HCT116 (cell line): ENCODE measurements around the gene PPP1R14C. TPM values are rescaled to one million over a fixed set of nuclear protein-coding genes. Genes with fewer than 3 reads are reported as not detected.

ENCODE experiments used
- ATAC-seq: fragments of 200-7000 bp; cut with Tn5 transposase; 2 replicates; pipeline ENCODE4 v1.9.1; 2020; ENCODE audit warnings: mild to moderate bottlenecking, moderate library complexity
- BruUV-seq: library from RNA; stranded (reverse); fragments of 400-500 nt; replicated peaks from 2 replicates; lab custom pipeline; 2021; lab: Mats Ljungman, UMichigan
- CTCF ChIA-PET: fragments of 300-600 bp; sonication (Branson Sonifier 250); formaldehyde crosslinking; loops from one replicate; lab custom pipeline; 2021; ENCODE audit warnings: antibody characterized with exemption; lab: Charles Lee
- POLR2A ChIA-PET: fragments of 300-600, 350-600 bp; sonication (Branson Sonifier 250); formaldehyde crosslinking; loops from one replicate; lab custom pipeline; 2021; ENCODE audit warnings: antibody characterized with exemption; lab: Charles Lee
- RAD21 ChIA-PET, 2 experiments: fragments of 300-600 bp; sonication (Branson Sonifier 250); formaldehyde crosslinking; loops; one replicate each; lab custom pipeline; 2023; ENCODE audit warnings: low total read pairs in 2 of 2; ENCODE audit not compliant: uncharacterized antibody in 2 of 2, unreplicated experiment in 2 of 2, low non-redundant PET in 1 of 2; lab: Charles Lee
- DNase-seq: peaks from one replicate; pipeline ENCODE4 v3.0.0-alpha.2; 2010; ENCODE audit warnings: low read depth, low spot score
- H2AFZ ChIP-seq: fragments of 200-600 bp; shearing (Covaris generic), sonication (generic); 2 replicates; pipeline ENCODE4 v1.6.1; 2017; ENCODE audit warnings: low read depth, mixed run types, mixed read lengths, antibody characterized with exemption, low read length; ENCODE audit not compliant: poor library complexity, severe bottlenecking
- H3K27ac ChIP-seq: 2 replicates; pipeline ENCODE4 v1.5.1; 2012; ENCODE audit warnings: low read depth, low read length
- H3K27me3 ChIP-seq: fragments of 200-600 bp; sonication (generic); 2 replicates; pipeline ENCODE4 v1.6.1; 2016; ENCODE audit warnings: mixed run types, low read length, mixed read lengths; ENCODE audit not compliant: insufficient read depth
- H3K36me3 ChIP-seq, 2 experiments: fragments of 200-500 bp in 1 of 2; fragments of 200-600 bp in 1 of 2; sonication (Bioruptor generic) in 1 of 2; sonication (generic) in 1 of 2; 2 replicates each; pipeline versions ENCODE4 v1.5.1 to v1.6.1; 2014 to 2016; ENCODE audit warnings: low read length in 2 of 2, inconsistent platforms in 1 of 2, mixed read lengths in 1 of 2, mixed run types in 1 of 2; ENCODE audit not compliant: insufficient read depth in 2 of 2, control insufficient read depth in 1 of 2
- H3K4me1 ChIP-seq, 2 experiments: fragments of 200-600 bp in 1 of 2; sonication (generic) in 1 of 2; 2 replicates each; pipeline versions ENCODE4 v1.5.1 to v1.6.1; 2012 to 2017; ENCODE audit warnings: low read length in 2 of 2, inconsistent platforms in 1 of 2, mild to moderate bottlenecking in 1 of 2, mixed read lengths in 1 of 2, mixed run types in 1 of 2, moderate library complexity in 1 of 2; ENCODE audit not compliant: insufficient read depth in 2 of 2, control insufficient read depth in 1 of 2
- H3K4me2 ChIP-seq: fragments of 200-600 bp; sonication (generic); 2 replicates; pipeline ENCODE4 v1.6.1; 2017; ENCODE audit warnings: mixed run types, low read length, mixed read lengths
- H3K4me3 ChIP-seq, 2 experiments: fragments of 200-600 bp in 1 of 2; sonication (generic) in 1 of 2; replicated peaks in 1 of 2; 2 replicates each; pipeline ENCODE4 v1.5.1; 2011 to 2016; ENCODE audit warnings: low read length in 2 of 2, control low read depth in 1 of 2, low read depth in 1 of 2, mild to moderate bottlenecking in 1 of 2, mixed read lengths in 1 of 2, mixed run types in 1 of 2
- H3K79me2 ChIP-seq: fragments of 200-600 bp; sonication (generic); 2 replicates; pipeline ENCODE4 v1.6.1; 2017; ENCODE audit warnings: mild to moderate bottlenecking, mixed run types, low read length, moderate library complexity, mixed read lengths; ENCODE audit not compliant: insufficient read depth
- H3K9ac ChIP-seq: fragments of 200-600 bp; sonication (generic); 2 replicates; pipeline ENCODE4 v1.6.1; 2016; ENCODE audit warnings: low read length, mixed read lengths
- H3K9me2 ChIP-seq: fragments of 200-600 bp; sonication (generic), shearing (Covaris generic); 2 replicates; pipeline ENCODE4 v1.6.1; 2017; ENCODE audit warnings: mixed run types, mild to moderate bottlenecking, moderate library complexity; ENCODE audit not compliant: insufficient read depth
- H3K9me3 ChIP-seq, 2 experiments: fragments of 200-500 bp in 1 of 2; fragments of 200-600 bp in 1 of 2; sonication (Bioruptor generic) in 1 of 2; sonication (generic) in 1 of 2; 2 replicates each; pipeline ENCODE4 v1.6.1; 2014 to 2017; ENCODE audit warnings: low read length in 2 of 2, mixed read lengths in 2 of 2, inconsistent platforms in 1 of 2, low read depth in 1 of 2, mild to moderate bottlenecking in 1 of 2, mixed run types in 1 of 2, moderate library complexity in 1 of 2; ENCODE audit not compliant: control insufficient read depth in 1 of 2, insufficient read depth in 1 of 2
- H4K20me1 ChIP-seq: fragments of 200-600 bp; sonication (generic), shearing (Covaris generic); 2 replicates; pipeline ENCODE4 v1.6.1; 2017; ENCODE audit warnings: mixed run types, mild to moderate bottlenecking, moderate library complexity; ENCODE audit not compliant: insufficient read depth
- ATF3 ChIP-seq: IDR thresholded peaks from 2 replicates; pipeline ENCODE4 v1.6.1; 2012
- CBX3 ChIP-seq: IDR thresholded peaks from 2 replicates; pipeline ENCODE4 v1.6.1; 2012; ENCODE audit warnings: low read depth
- CEBPB ChIP-seq: IDR thresholded peaks from 2 replicates; pipeline ENCODE4 v1.6.1; 2012; ENCODE audit warnings: low read depth
- CTCF ChIP-seq, 3 experiments: fragments of 200-600 bp in 1 of 3; sonication (generic) in 1 of 3; IDR thresholded peaks in 2 of 3; conservative IDR thresholded peaks in 1 of 3; 2 replicates each; pipeline ENCODE4 v1.5.1; 2012 to 2017; ENCODE audit warnings: low read depth in 2 of 3, low read length in 2 of 3, antibody characterized with exemption in 1 of 3, borderline replicate concordance in 1 of 3, control low read depth in 1 of 3, mild to moderate bottlenecking in 1 of 3, mixed read lengths in 1 of 3, mixed run types in 1 of 3, moderate library complexity in 1 of 3; ENCODE audit not compliant: insufficient read depth in 1 of 3
- EGR1 ChIP-seq: IDR thresholded peaks from 2 replicates; pipeline ENCODE4 v1.6.1; 2012; ENCODE audit warnings: low read depth
- JUND ChIP-seq: IDR thresholded peaks from 2 replicates; pipeline ENCODE4 v1.6.1; 2012
- MAX ChIP-seq: IDR thresholded peaks from 2 replicates; pipeline ENCODE4 v1.6.1; 2012
- POLR2A ChIP-seq: IDR thresholded peaks from 2 replicates; pipeline ENCODE4 v1.7.0; 2011; ENCODE audit warnings: borderline replicate concordance; ENCODE audit not compliant: insufficient read depth, insufficient read length; ENCODE audit errors: extremely low read depth
- POLR2AphosphoS5 ChIP-seq: IDR thresholded peaks from 2 replicates; pipeline ENCODE4 v1.6.1; 2011; ENCODE audit warnings: mild to moderate bottlenecking, low read depth, low read length, moderate library complexity
- SP1 ChIP-seq: IDR thresholded peaks from 2 replicates; pipeline ENCODE4 v1.6.1; 2012; ENCODE audit warnings: low read depth
- SRF ChIP-seq: IDR thresholded peaks from 2 replicates; pipeline ENCODE4 v1.6.1; 2012; ENCODE audit warnings: low read depth
- YY1 ChIP-seq: IDR thresholded peaks from 2 replicates; pipeline ENCODE4 v1.6.1; 2011; ENCODE audit warnings: low read length, low read depth, moderate library complexity, mild to moderate bottlenecking; ENCODE audit not compliant: insufficient replicate concordance; ENCODE audit errors: extremely low read depth
- ZBTB33 ChIP-seq: IDR thresholded peaks from 2 replicates; pipeline ENCODE4 v1.6.1; 2011; ENCODE audit warnings: mild to moderate bottlenecking, low read length, moderate library complexity; ENCODE audit not compliant: insufficient replicate concordance; ENCODE audit errors: extremely low read depth
- ZFX ChIP-seq: fragments of 450-650 bp; IDR thresholded peaks from 2 replicates; pipeline ENCODE4 v1.6.1; 2017
- ZNF274 ChIP-seq: fragments of 200-500 bp; sonication (Bioruptor generic); IDR thresholded peaks from 2 replicates; pipeline ENCODE4 v1.6.1; 2014; ENCODE audit warnings: mild to moderate bottlenecking, low read depth, low read length, inconsistent platforms
- intact Hi-C: fragments of 100-400 bp; cut with micrococcal nuclease; formaldehyde crosslinking; loops from 2 replicates; pipeline ENCODE4 v1.10.0; 2022
- total RNA-seq: library from RNA; stranded (reverse); gene quantifications from one replicate; pipeline ENCODE4 v1.2.1, GENCODE V29; 2021; ENCODE audit not compliant: unreplicated experiment

The PPP1R14C gene
- total RNA-seq, 1 experiment from 2014 or later: 7.8 TPM

GRCh38 chr6:150247803-150248202, 105.0 kb downstream of the PPP1R14C start:
- CTCF ChIA-PET: no interaction called here
- POLR2A ChIA-PET: no interaction called here
- TF ChIP-seq ZBTB33 (no peak), CBX3 (peak; percentile 92)

GRCh38 chr6:150248300-150248699, 105.5 kb downstream of the PPP1R14C start:
- no peak overlapping the region for H3K9ac ChIP-seq
- H3K4me1 ChIP-seq: peaks cover 19 to 30% of the 10 kb centered on the region in 2 experiments
- no peaks in the 10 kb centered on the region for H3K27me3 ChIP-seq
- no peak overlapping the region for H3K4me2 ChIP-seq
- H2AFZ ChIP-seq: no peak overlapping the region
- ChIA-PET RAD21 (no interaction called here), CTCF (no interaction called here), POLR2A (no interaction called here)
- no peaks in the 10 kb centered on the region for H3K9me2 ChIP-seq
- no peaks in the 10 kb centered on the region for H3K36me3 ChIP-seq
- peaks cover 3 to 9% of the 10 kb centered on the region in 2 experiments; a peak in 2 of 4 replicates for H3K9me3 ChIP-seq
- H3K79me2 ChIP-seq: no peaks in the 10 kb centered on the region
- H3K27ac ChIP-seq: no peak overlapping the region
- BruUV-seq: no TSS peak
- ATAC-seq (no peak), DNase-seq (no peak)
- no peak overlapping the region for H3K4me3 ChIP-seq
- intact Hi-C loops: no loop called here
- H4K20me1 ChIP-seq: no peaks in the 10 kb centered on the region
- TF ChIP-seq CBX3 (no peak), SP1 (no peak), EGR1 (no peak), ATF3 (no peak), ZNF274 (no peak), POLR2AphosphoS5 (no peak), YY1 (no peak), MAX (no peak), ZBTB33 (no peak), POLR2A (no peak), ZFX (no peak), CTCF (IDR thresholded peaks at IDR 0.05 in 2 of 3, conservative IDR thresholded peaks at IDR 0.05 in 1 of 3; ENCODE audit: borderline replicate concordance in 1 of 3, insufficient read depth in 1 of 3, low read depth in 2 of 3, low read length in 2 of 3) (no peak), CEBPB (no peak), SRF (no peak), JUND (no peak)

More at GRCh38 chr6:150247803-150248202, 105.0 kb downstream of the PPP1R14C start:
- Histone ChIP-seq H2AFZ (no peak overlapping the region), H3K4me2 (no peak overlapping the region), H3K9me3 (peaks cover 3 to 9% of the 10 kb centered on the region in 2 experiments; a peak in 2 of 4 replicates), H3K9ac (no peak overlapping the region), H3K36me3 (no peaks in the 10 kb centered on the region), H3K4me1 (peaks cover 14 to 25% of the 10 kb centered on the region in 2 experiments), H3K27ac (no peak overlapping the region), H3K9me2 (no peaks in the 10 kb centered on the region), H3K79me2 (no peaks in the 10 kb centered on the region), H4K20me1 (no peaks in the 10 kb centered on the region), H3K4me3 (no peak overlapping the region), H3K27me3 (no peaks in the 10 kb centered on the region)
- BruUV-seq: no TSS peak
- DNase-seq (no peak), ATAC-seq (no peak)
- intact Hi-C loops: no loop called here
- RAD21 ChIA-PET: no interaction called here
